ACHN (cell line): ENCODE data around the gene RLBP1.
A peak's percentile ranks its signal among the peaks of the same experiment; 100 is the strongest.

Experiments
- DNase-seq: peaks from one replicate; pipeline ENCODE4 v3.0.0-alpha.2; 2015
- in situ Hi-C: cut with HindIII; loops from 2 replicates; pipeline ENCODE4 v1.10.0; 2017; ENCODE audit warnings: low sequenced_read_pairs, low pct_ligation_motif_present, low pct_unique_long_range_greater_than_20kb

The RLBP1 gene

GRCh38 chr15:89187301-89187985 is 33.9 kb downstream of the RLBP1 start:
- in situ Hi-C loops: no loop called here
- DNase-seq: peak; percentile 59

GRCh38 chr15:89186803-89187202 is 34.6 kb downstream of the RLBP1 start:
- no peak for DNase-seq
- in situ Hi-C loops: no loop called here

GRCh38 chr15:89184886-89185526 is 36.4 kb downstream of the RLBP1 start:
- in situ Hi-C loops: no loop called here
- no peak for DNase-seq

- DNase-seq: no peak
- in situ Hi-C loops: no loop called here
These were observed 37.0 kb downstream of the RLBP1 start for GRCh38 chr15:89184357-89184756.

GRCh38 chr15:89179966-89180875 is 41.2 kb downstream of the RLBP1 start:
- in situ Hi-C loops: no loop called here
- DNase-seq: no peak

- no peak for DNase-seq
- in situ Hi-C loops: no loop called here
These were observed 42.9 kb downstream of the RLBP1 start for GRCh38 chr15:89178307-89178977.

GRCh38 chr15:89177633-89178306 is 43.6 kb downstream of the RLBP1 start:
- DNase-seq: peak; percentile 57
- in situ Hi-C loops: no loop called here

- DNase-seq: no peak
- in situ Hi-C loops: no loop called here
These were observed 44.3 kb downstream of the RLBP1 start for GRCh38 chr15:89177116-89177515.

- in situ Hi-C loops: no loop called here
These were observed 45.7 kb downstream of the RLBP1 start for GRCh38 chr15:89175617-89176191.

GRCh38 chr15:89174476-89174875 is 46.9 kb downstream of the RLBP1 start:
- in situ Hi-C loops: no loop called here
- DNase-seq: no peak

More at GRCh38 chr15:89175617-89176191, 45.7 kb downstream of the RLBP1 start:
- DNase-seq: no peak

GRCh38 chr15:89172921-89173320 is 48.5 kb downstream of the RLBP1 start:
- in situ Hi-C loops: no loop called here
- DNase-seq: no peak

- in situ Hi-C loops: no loop called here
These were observed 50.0 kb downstream of the RLBP1 start for GRCh38 chr15:89171136-89172072.

GRCh38 chr15:89170364-89170763 is 51.0 kb downstream of the RLBP1 start:
- in situ Hi-C loops: no loop called here
- no peak for DNase-seq

More at GRCh38 chr15:89171136-89172072, 50.0 kb downstream of the RLBP1 start:
- peak; percentile 49 for DNase-seq

- DNase-seq: no peak
- in situ Hi-C loops: no loop called here
These were observed 53.0 kb downstream of the RLBP1 start for GRCh38 chr15:89168316-89168833.

GRCh38 chr15:89167267-89168176 is 53.9 kb downstream of the RLBP1 start:
- peak; percentile 49 for DNase-seq
- in situ Hi-C loops: no loop called here

GRCh38 chr15:89165677-89166076 is 55.7 kb downstream of the RLBP1 start:
- in situ Hi-C loops: no loop called here
- no peak for DNase-seq
